K562 (cell line): ENCODE data around the gene KIAA1210. TPM values are rescaled to one million over a fixed set of nuclear protein-coding genes. Genes with fewer than 3 reads are reported as not detected.
A peak's percentile ranks its signal among the peaks of the same experiment; 100 is the strongest.

Source experiments
- FOS ChIP-seq: IDR thresholded peaks from 3 replicates; pipeline ENCODE4 v1.6.1; 2011; ENCODE audit not compliant: insufficient read length; ENCODE audit errors: extremely low read depth
- JUN ChIP-seq, 2 experiments: sonication (generic) in 1 of 2; formaldehyde crosslinking in 1 of 2; IDR thresholded peaks; 2 replicates each; pipeline versions ENCODE4 v1.6.1 to v1.8.0; 2012 to 2022; ENCODE audit warnings: borderline replicate concordance in 2 of 2, mild to moderate bottlenecking in 2 of 2, improper control_type of control experiment in 1 of 2, low read depth in 1 of 2, low read length in 1 of 2, missing genetic modification reagents in 1 of 2
- NEUROD1 ChIP-seq: fragments of 150-350 bp; IDR thresholded peaks from 2 replicates; pipeline ENCODE4 v1.6.1; 2014; ENCODE audit warnings: borderline replicate concordance, low read length, low read depth; ENCODE audit not compliant: partially characterized antibody
- NFYB ChIP-seq: IDR thresholded peaks from 2 replicates; pipeline ENCODE4 v1.6.1; 2011; ENCODE audit warnings: mild to moderate bottlenecking, moderate library complexity; ENCODE audit not compliant: insufficient read length; ENCODE audit errors: extremely low read depth
- PBX2 ChIP-seq, 2 experiments: IDR thresholded peaks in 1 of 2; conservative IDR thresholded peaks in 1 of 2; 2 replicates each; pipeline ENCODE4 v1.6.1; 2016; ENCODE audit warnings: low read depth in 2 of 2, mild to moderate bottlenecking in 1 of 2, missing compliant biosample characterization in 1 of 2, missing genetic modification characterization in 1 of 2, moderate library complexity in 1 of 2
- ZBTB8A ChIP-seq: fragments of 450-650 bp; IDR thresholded peaks from 2 replicates; pipeline ENCODE4 v1.6.1; 2018; ENCODE audit warnings: mild to moderate bottlenecking, moderate library complexity; ENCODE audit not compliant: partially characterized antibody
- ZNF143 ChIP-seq: sonication (generic); formaldehyde crosslinking; IDR thresholded peaks from 2 replicates; pipeline ENCODE4 v1.9.0; 2022; ENCODE audit warnings: mild to moderate bottlenecking, missing genetic modification reagents
- ZNF395 ChIP-seq: fragments of 200-800 bp; sonication (Bioruptor generic); IDR thresholded peaks from 2 replicates; pipeline ENCODE4 v1.6.1; 2017; ENCODE audit warnings: missing genetic modification characterization, missing compliant biosample characterization
- polyA plus RNA-seq, 8 experiments: library from polyadenylated mRNA; depleted of rRNA in 4 of 8; stranded (reverse) in 5 of 8; unstranded in 3 of 8; fragments of >200 nt; fragmentation: Nextera tagmentation in 2 of 8; fragmentation: Illumina TruSeq in 1 of 8; extraction: Ambion mirVana in 2 of 8; extraction: Trizol in 1 of 8; gene quantifications; 2 replicates each; pipeline versions ENCODE4 v1.2.1 to v1.2.3, GENCODE V29; 2011 to 2014; ENCODE audit warnings: inconsistent platforms in 1 of 8, missing spikeins in 1 of 8
- total RNA-seq, 7 experiments: library from RNA; depleted of rRNA in 6 of 7; stranded (reverse); fragments of >200 nt in 6 of 7; fragmentation: Illumina TruSeq in 2 of 7; extraction: Trizol in 2 of 7; gene quantifications; 2 replicates each; pipeline versions ENCODE4 v1.2.1 to v1.2.3, GENCODE V29; 2011 to 2021; ENCODE audit warnings: low replicate concordance in 1 of 7

The KIAA1210 gene
- total and polyA plus RNA-seq, 9 of the 15 experiments (the other 6 are each of a cell fraction or from before 2014, with no cell fraction given): not detected

GRCh38 chrX:119072744-119073143, 54.9 kb downstream of the KIAA1210 start, which contains the start of gene CT47C1 (continued):
- TF ChIP-seq JUN (IDR thresholded peaks at IDR 0.05; ENCODE audit: borderline replicate concordance, low read depth, low read length) (no peak), JUN (CRISPR knock-in tag; IDR thresholded peaks at IDR 0.05; ENCODE audit: borderline replicate concordance) (no peak), PBX2 (CRISPR knock-in tag; IDR thresholded peaks at IDR 0.05; ENCODE audit: low read depth) (no peak), PBX2 (tag; conservative IDR thresholded peaks at IDR 0.05; ENCODE audit: low read depth) (peak; percentile 53; the same call in 1 of the 2 replicates), ZNF143 (CRISPR knock-in tag) (no peak), ZNF395 (CRISPR knock-in tag) (no peak), FOS (peak; percentile 32), ZBTB8A (no peak), NFYB (peak; percentile 61), NEUROD1 (no peak)
